ENCODE measurements around the gene BAZ2B. TPM values are rescaled to one million over a fixed set of nuclear protein-coding genes. Genes with fewer than 3 reads are reported as not detected.

The BAZ2B gene
- total RNA-seq, 2 experiments from 2014 or later: 17.9 to 18.5 TPM

DNA sequence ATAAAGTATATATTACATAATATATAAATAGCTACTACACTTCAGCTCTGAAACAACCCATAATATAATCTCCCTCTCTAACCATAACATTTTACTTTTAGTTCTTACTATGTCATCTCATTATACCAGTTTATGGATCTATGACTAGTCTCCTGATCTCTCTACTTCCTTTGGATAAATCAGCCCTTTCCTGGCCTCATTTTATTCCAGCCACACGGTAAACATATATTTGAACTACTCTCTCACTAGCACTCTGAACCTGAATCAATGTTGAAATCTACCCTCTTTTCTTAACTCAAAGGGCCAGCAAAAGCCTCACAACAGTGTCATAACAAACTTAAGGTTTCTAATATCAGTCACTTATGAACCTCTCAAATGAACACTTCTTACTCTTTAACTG is 62.6 kb downstream of the BAZ2B start:
- H3K9me3 ChIP-seq (ENCODE audit: control insufficient read depth in 1 of 2, insufficient read depth in 1 of 2, low read length in 2 of 2): no peaks in the 10 kb centered on the region
- Mint-ChIP-seq H3K36me3 (ENCODE audit: low read depth) (no peaks in the 10 kb centered on the region), H3K4me3 (no peak overlapping the region), H3K27ac (no peak overlapping the region), H3K9me3 (no peaks in the 10 kb centered on the region), H3K27me3 (no peaks in the 10 kb centered on the region), H3K4me1 (ENCODE audit: low read depth) (no peaks in the 10 kb centered on the region)
- POLR2A ChIA-PET: no interaction called here
- H3K27me3 ChIP-seq (ENCODE audit: control insufficient read depth in 1 of 2, insufficient read depth in 2 of 2, low read length in 2 of 2): no peaks in the 10 kb centered on the region
- H3K4me1 ChIP-seq (ENCODE audit: insufficient read depth, low read length): no peaks in the 10 kb centered on the region
- H3K27ac ChIP-seq (ENCODE audit: low read depth in 1 of 2, low read length in 2 of 2): no peak overlapping the region
- CTCF ChIA-PET: no interaction called here
- DNase-seq (no peak), ATAC-seq (ENCODE audit: poor library complexity) (no peak)
- intact Hi-C loops (cut with DNase I, micrococcal nuclease): no loop called here
- no peaks in the 10 kb centered on the region for H3K36me3 ChIP-seq (ENCODE audit: insufficient read depth, low read length)
- TF ChIP-seq, protein P1, sequence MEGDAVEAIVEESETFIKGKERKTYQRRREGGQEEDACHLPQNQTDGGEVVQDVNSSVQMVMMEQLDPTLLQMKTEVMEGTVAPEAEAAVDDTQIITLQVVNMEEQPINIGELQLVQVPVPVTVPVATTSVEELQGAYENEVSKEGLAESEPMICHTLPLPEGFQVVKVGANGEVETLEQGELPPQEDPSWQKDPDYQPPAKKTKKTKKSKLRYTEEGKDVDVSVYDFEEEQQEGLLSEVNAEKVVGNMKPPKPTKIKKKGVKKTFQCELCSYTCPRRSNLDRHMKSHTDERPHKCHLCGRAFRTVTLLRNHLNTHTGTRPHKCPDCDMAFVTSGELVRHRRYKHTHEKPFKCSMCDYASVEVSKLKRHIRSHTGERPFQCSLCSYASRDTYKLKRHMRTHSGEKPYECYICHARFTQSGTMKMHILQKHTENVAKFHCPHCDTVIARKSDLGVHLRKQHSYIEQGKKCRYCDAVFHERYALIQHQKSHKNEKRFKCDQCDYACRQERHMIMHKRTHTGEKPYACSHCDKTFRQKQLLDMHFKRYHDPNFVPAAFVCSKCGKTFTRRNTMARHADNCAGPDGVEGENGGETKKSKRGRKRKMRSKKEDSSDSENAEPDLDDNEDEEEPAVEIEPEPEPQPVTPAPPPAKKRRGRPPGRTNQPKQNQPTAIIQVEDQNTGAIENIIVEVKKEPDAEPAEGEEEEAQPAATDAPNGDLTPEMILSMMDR (IDR thresholded peaks at IDR 0.05): no peak
- H3K4me3 ChIP-seq (ENCODE audit: low read length): no peak overlapping the region

GRCh38 chr2:159551806-159552205 is 64.5 kb downstream of the BAZ2B start:
- H3K36me3 Mint-ChIP-seq (ENCODE audit: low read depth): no peaks in the 10 kb centered on the region
- Histone ChIP-seq H3K4me3 (ENCODE audit: low read length) (no peak overlapping the region), H3K27me3 (ENCODE audit: control insufficient read depth in 1 of 2, insufficient read depth in 2 of 2, low read length in 2 of 2) (no peaks in the 10 kb centered on the region), H3K27ac (ENCODE audit: low read depth in 1 of 2, low read length in 2 of 2) (no peak overlapping the region), H3K9me3 (ENCODE audit: control insufficient read depth in 1 of 2, insufficient read depth in 1 of 2, low read length in 2 of 2) (no peaks in the 10 kb centered on the region), H3K4me1 (ENCODE audit: insufficient read depth, low read length) (no peaks in the 10 kb centered on the region), H3K36me3 (ENCODE audit: insufficient read depth, low read length) (no peaks in the 10 kb centered on the region)
- ChIA-PET POLR2A (no interaction called here), CTCF (no interaction called here)
- no peak overlapping the region for H3K4me3 Mint-ChIP-seq
- no peaks in the 10 kb centered on the region for H3K9me3 Mint-ChIP-seq
- ATAC-seq (ENCODE audit: poor library complexity) (no peak), DNase-seq (no peak)
- no peaks in the 10 kb centered on the region for H3K4me1 Mint-ChIP-seq (ENCODE audit: low read depth)
- no peaks in the 10 kb centered on the region for H3K27me3 Mint-ChIP-seq
- TF ChIP-seq, protein P1 (IDR thresholded peaks at IDR 0.05): no peak
- H3K27ac Mint-ChIP-seq: no peak overlapping the region
- intact Hi-C loops (cut with DNase I, micrococcal nuclease): no loop called here

DNA sequence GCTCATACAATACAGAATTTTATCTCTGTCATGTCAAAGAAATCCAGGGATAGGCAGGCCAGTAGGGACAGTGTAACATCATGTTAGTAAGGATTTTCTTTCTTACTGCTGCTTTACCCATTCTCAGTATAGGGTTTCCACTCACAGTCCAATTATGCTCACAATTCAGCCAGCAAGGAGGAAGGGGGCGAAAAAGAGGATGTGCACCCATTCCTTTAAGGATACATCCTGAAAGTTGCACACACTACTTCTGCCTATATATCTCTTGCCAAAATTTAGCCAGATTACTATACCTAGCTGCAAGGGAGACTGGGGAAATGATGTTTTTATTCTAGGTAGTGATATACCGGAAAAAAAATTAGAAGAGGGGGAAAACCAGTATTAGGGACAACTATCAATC is 66.1 kb downstream of the BAZ2B start:
- POLR2A ChIA-PET: no interaction called here
- Mint-ChIP-seq H3K4me3 (no peak overlapping the region), H3K9me3 (no peaks in the 10 kb centered on the region), H3K27ac (no peak overlapping the region), H3K4me1 (ENCODE audit: low read depth) (no peaks in the 10 kb centered on the region), H3K27me3 (no peaks in the 10 kb centered on the region), H3K36me3 (ENCODE audit: low read depth) (no peaks in the 10 kb centered on the region)
- ATAC-seq (ENCODE audit: poor library complexity) (no peak), DNase-seq (no peak)
- TF ChIP-seq, protein P1 (IDR thresholded peaks at IDR 0.05): no peak
- CTCF ChIA-PET: no interaction called here
- H3K9me3 ChIP-seq (ENCODE audit: control insufficient read depth in 1 of 2, insufficient read depth in 1 of 2, low read length in 2 of 2): no peaks in the 10 kb centered on the region
- no peak overlapping the region for H3K27ac ChIP-seq (ENCODE audit: low read depth in 1 of 2, low read length in 2 of 2)
- H3K4me3 ChIP-seq (ENCODE audit: low read length): no peak overlapping the region
- H3K4me1 ChIP-seq (ENCODE audit: insufficient read depth, low read length): no peaks in the 10 kb centered on the region
- intact Hi-C loops (cut with DNase I, micrococcal nuclease): no loop called here
- no peaks in the 10 kb centered on the region for H3K27me3 ChIP-seq (ENCODE audit: control insufficient read depth in 1 of 2, insufficient read depth in 2 of 2, low read length in 2 of 2)
- H3K36me3 ChIP-seq (ENCODE audit: insufficient read depth, low read length): no peaks in the 10 kb centered on the region
